Lower lobe of right lung (tissue), 2 donors: ENCODE measurements around the gene ASH1L. TPM values are rescaled to one million over a fixed set of nuclear protein-coding genes. Genes with fewer than 3 reads are reported as not detected.
A peak's percentile ranks its signal among the peaks of the same experiment; 100 is the strongest.
"Not testable (repeated sequence)": the region's sequence is repeated elsewhere in the genome, so short reads cannot be mapped to it uniquely, and the experiment has no call there.

Experiments
- ATAC-seq, 2 donors: fragments of 200-7000 bp; cut with Tn5 transposase; one replicate each; pipeline ENCODE4 v1.9.1; 2020 to 2022; ENCODE audit warnings: mild to moderate bottlenecking in 2 of 2, moderate library complexity in 2 of 2
- DNase-seq: peaks from one replicate; pipeline ENCODE4 v3.0.0-alpha.2; 2020
- H3K27ac ChIP-seq: fragments of 200-600 bp; one replicate; pipeline ENCODE4 v1.8.0; 2022
- H3K27me3 ChIP-seq: fragments of 200-600 bp; one replicate; pipeline ENCODE4 v1.8.0; 2022; ENCODE audit warnings: low read depth
- H3K36me3 ChIP-seq: fragments of 200-600 bp; one replicate; pipeline ENCODE4 v1.8.0; 2022; ENCODE audit warnings: mild to moderate bottlenecking
- H3K4me1 ChIP-seq: fragments of 200-600 bp; one replicate; pipeline ENCODE4 v1.8.0; 2022
- H3K4me3 ChIP-seq: fragments of 200-600 bp; one replicate; pipeline ENCODE4 v1.8.0; 2022; ENCODE audit warnings: mild to moderate bottlenecking
- H3K9me3 ChIP-seq: fragments of 200-600 bp; one replicate; pipeline ENCODE4 v1.8.0; 2022
- intact Hi-C: fragments of 100-400 bp; cut with DNase I; formaldehyde crosslinking; loops from one replicate; pipeline ENCODE4 v1.11.0; 2022
- total RNA-seq: library from RNA; stranded (reverse); fragmentation: NEBNext Ultra II Directional; extraction: Animal tissue kit (Norgen Biotek cat#: 25700); gene quantifications from one replicate; pipeline ENCODE4 v1.2.1, GENCODE V29; 2021
- TF ChIP-seq, protein P1 (sequence below): fragments of 200-600 bp; IDR thresholded peaks from one replicate; pipeline ENCODE4 v1.8.0; 2022; ENCODE audit warnings: antibody characterized with exemption, mild to moderate bottlenecking
- donor health status: DM: no; HTN: yes; CAD: no; lungs with severe emphysema.

Gene ASH1L
- total RNA-seq, 1 donor from 2014 or later: 59.8 TPM

DNA sequence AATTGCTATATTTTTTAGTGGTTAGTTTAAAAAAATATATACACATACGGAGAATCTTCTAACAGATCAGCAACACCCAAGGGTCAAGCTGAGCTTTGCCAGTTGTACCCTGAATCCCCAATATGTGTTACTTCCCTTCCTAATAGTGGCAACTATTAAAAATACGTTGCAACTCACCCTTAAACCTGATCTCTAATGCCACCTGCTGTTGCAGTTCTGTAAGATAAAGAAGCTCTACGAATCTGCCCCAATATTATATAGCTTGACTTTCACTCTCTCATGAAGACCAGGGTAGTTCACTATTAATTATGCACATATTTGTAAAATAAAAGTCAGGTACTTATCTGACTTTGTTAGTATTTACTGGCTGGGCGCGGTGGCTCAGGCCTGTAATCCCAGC lies 58.4 kb downstream of the ASH1L start:
- Histone ChIP-seq H3K36me3 (no peaks in the 10 kb centered on the region), H3K27ac (no peak overlapping the region), H3K4me1 (peaks cover 28% of the 10 kb centered on the region), H3K27me3 (no peaks in the 10 kb centered on the region), H3K4me3 (no peak overlapping the region), H3K9me3 (no peaks in the 10 kb centered on the region)
- ATAC-seq (peak in 1 of 2 donors; percentile 57), DNase-seq (no peak)
- intact Hi-C loops: no loop called here
- TF ChIP-seq, protein P1, sequence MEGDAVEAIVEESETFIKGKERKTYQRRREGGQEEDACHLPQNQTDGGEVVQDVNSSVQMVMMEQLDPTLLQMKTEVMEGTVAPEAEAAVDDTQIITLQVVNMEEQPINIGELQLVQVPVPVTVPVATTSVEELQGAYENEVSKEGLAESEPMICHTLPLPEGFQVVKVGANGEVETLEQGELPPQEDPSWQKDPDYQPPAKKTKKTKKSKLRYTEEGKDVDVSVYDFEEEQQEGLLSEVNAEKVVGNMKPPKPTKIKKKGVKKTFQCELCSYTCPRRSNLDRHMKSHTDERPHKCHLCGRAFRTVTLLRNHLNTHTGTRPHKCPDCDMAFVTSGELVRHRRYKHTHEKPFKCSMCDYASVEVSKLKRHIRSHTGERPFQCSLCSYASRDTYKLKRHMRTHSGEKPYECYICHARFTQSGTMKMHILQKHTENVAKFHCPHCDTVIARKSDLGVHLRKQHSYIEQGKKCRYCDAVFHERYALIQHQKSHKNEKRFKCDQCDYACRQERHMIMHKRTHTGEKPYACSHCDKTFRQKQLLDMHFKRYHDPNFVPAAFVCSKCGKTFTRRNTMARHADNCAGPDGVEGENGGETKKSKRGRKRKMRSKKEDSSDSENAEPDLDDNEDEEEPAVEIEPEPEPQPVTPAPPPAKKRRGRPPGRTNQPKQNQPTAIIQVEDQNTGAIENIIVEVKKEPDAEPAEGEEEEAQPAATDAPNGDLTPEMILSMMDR: peak; percentile 34

- Histone ChIP-seq H3K4me3 (no peak overlapping the region), H3K36me3 (no peaks in the 10 kb centered on the region), H3K27me3 (no peaks in the 10 kb centered on the region), H3K27ac (no peak overlapping the region), H3K9me3 (no peaks in the 10 kb centered on the region), H3K4me1 (peaks cover 16% of the 10 kb centered on the region)
- TF ChIP-seq, protein P1: no peak
- DNase-seq (no peak), ATAC-seq (peak in 1 of 2 donors; percentile 26)
- intact Hi-C loops: no loop called here
Observed at GRCh38 chr1:155499953-155500639, 62.5 kb downstream of the ASH1L start.

GRCh38 chr1:155499263-155499662 lies 63.3 kb downstream of the ASH1L start:
- intact Hi-C loops: no loop called here
- ATAC-seq: no peak
- H3K27ac ChIP-seq: no peak overlapping the region
- DNase-seq: no peak
- H3K27me3 ChIP-seq: no peaks in the 10 kb centered on the region
- H3K36me3 ChIP-seq: no peaks in the 10 kb centered on the region
- no peaks in the 10 kb centered on the region for H3K9me3 ChIP-seq
- TF ChIP-seq, protein P1: no peak
- H3K4me1 ChIP-seq: peaks cover 16% of the 10 kb centered on the region
- no peak overlapping the region for H3K4me3 ChIP-seq

DNA sequence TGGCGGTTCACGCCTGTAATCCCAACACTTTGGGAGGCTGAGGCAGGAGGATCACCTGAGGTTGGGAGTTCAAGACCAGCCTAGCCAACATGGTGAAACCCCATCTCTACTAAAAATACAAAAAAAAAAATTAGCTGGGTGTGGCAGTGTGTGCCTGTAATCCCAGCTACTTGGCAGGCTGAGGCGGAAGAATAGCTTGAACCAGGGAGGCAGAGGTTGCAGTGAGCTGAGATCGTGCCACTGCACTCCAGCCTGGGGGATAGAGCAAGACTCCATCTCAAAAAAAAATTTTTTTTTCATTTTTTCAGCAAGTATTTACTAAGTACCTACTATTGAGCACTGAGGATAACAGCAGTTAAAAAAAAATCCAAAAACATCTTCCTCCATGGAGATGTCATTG lies 69.0 kb downstream of the ASH1L start:
- H3K9me3 ChIP-seq, intact Hi-C loops, H3K27ac ChIP-seq, H3K27me3 ChIP-seq, DNase-seq, H3K4me1 ChIP-seq, ATAC-seq, H3K4me3 ChIP-seq, H3K36me3 ChIP-seq: not testable (repeated sequence)

DNA sequence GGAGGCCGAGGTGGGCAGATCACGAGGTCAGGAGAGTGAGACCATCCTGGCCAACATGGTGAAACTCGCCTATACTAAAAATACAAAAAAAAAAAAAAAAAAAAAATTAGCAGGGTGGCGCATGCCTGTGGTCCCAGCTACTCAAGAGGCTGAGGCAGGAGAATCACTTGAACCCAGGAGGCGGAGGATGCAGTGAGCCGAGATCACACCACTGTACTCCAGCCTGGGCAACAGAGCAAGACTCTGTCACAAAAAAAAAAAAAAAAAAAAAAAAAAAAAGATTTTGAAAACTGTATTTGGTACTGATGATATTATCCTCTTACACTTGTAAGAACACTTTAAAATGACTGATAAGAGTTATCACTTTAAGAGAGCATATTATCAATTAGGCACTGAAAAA lies 74.2 kb downstream of the ASH1L start:
- H3K9me3 ChIP-seq, H3K27me3 ChIP-seq, H3K36me3 ChIP-seq, ATAC-seq, intact Hi-C loops, DNase-seq, H3K4me1 ChIP-seq, H3K4me3 ChIP-seq, H3K27ac ChIP-seq: not testable (repeated sequence)

- no peak overlapping the region for H3K4me3 ChIP-seq
- DNase-seq (no peak), ATAC-seq (no peak)
- H3K4me1 ChIP-seq: peaks cover 7% of the 10 kb centered on the region
- H3K27me3 ChIP-seq: no peaks in the 10 kb centered on the region
- TF ChIP-seq, protein P1: no peak
- no peak overlapping the region for H3K27ac ChIP-seq
- intact Hi-C loops: no loop called here
- H3K36me3 ChIP-seq: peaks cover 7% of the 10 kb centered on the region
- no peaks in the 10 kb centered on the region for H3K9me3 ChIP-seq
Observed at GRCh38 chr1:155487541-155487940, 75.1 kb downstream of the ASH1L start.

DNA sequence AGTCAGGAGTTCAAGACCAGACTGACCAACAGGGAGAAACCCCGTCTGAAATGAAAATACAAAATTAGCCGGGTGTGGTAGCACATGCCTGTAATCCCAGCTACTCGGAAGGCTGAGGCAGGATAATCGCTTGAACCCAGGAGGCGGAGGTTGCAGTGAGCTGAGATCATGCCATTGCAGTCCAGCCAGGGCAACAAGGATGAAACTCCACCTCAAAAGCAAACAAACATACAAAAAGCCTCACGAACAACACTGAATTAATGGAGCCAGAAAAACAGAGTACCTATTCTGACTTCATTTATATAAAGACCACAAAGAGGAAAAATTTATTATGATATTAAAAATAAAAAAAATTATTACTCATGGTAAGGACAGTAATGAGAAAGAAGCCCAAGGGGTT lies 75.7 kb downstream of the ASH1L start:
- H3K9me3 ChIP-seq, intact Hi-C loops, ATAC-seq, H3K27ac ChIP-seq, DNase-seq, H3K27me3 ChIP-seq, H3K4me3 ChIP-seq, H3K4me1 ChIP-seq: not testable (repeated sequence)
- H3K36me3 ChIP-seq: peaks cover 10% of the 10 kb centered on the region
